Nucleus accumbens (tissue), 56 donors: ENCODE data around the gene PAK4.

ENCODE experiments used
- DNase-seq, 56 donors: peaks; one replicate each; lab custom pipeline; 2025; lab: John Stamatoyannopoulos, UW

The PAK4 gene

DNA sequence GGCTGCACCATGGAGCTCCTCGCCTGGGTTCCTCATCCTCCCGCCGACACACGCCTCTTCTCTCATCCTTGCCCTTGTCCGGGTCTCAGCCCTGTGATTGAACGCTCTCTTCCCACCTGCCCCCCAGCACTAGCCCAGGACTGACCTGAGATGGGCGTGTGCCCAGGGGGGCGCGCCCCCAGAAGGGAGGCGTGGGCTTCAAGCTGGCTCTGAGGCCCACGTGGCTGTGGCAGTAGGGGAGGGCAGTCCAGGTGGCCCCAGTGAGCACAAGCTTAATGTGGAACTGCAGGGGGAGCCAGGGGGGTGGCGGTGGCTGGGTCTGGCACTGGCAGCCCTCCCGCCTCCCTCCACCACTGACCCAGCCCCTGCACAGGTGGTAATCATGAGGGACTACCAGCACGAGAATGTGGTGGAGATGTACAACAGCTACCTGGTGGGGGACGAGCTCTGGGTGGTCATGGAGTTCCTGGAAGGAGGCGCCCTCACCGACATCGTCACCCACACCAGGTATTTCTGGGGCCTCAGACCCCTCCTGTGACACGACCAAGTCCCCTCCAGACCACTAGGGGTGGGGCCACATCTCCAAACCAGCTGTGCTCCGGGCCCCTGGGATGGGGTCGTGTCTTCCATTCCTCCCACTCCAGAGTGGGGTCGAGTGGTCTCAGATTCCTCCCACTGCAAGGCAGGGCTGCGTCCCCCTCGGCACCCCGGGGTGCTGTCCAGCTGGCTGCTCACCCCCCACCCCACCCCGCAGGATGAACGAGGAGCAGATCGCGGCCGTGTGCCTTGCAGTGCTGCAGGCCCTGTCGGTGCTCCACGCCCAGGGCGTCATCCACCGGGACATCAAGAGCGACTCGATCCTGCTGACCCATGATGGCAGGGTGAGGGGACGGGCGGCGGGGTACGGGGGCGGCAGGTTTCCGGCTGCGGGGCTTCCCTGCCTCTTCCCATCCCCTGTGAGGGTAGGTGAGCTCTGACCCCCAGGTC, 49.3 kb downstream of the PAK4 start:
- DNase-seq = no peak

GRCh38 chr19:39175564-39175963, 50.0 kb downstream of the PAK4 start:
- no peak for DNase-seq

- DNase-seq = peak in 1 of 56 donors; percentile 3
Observed at GRCh38 chr19:39177110-39177699, 51.6 kb downstream of the PAK4 start.

- DNase-seq = no peak
Observed at GRCh38 chr19:39177736-39178135, 52.1 kb downstream of the PAK4 start.

- no peak for DNase-seq
Observed at GRCh38 chr19:39178296-39179006, 52.9 kb downstream of the PAK4 start.

DNA sequence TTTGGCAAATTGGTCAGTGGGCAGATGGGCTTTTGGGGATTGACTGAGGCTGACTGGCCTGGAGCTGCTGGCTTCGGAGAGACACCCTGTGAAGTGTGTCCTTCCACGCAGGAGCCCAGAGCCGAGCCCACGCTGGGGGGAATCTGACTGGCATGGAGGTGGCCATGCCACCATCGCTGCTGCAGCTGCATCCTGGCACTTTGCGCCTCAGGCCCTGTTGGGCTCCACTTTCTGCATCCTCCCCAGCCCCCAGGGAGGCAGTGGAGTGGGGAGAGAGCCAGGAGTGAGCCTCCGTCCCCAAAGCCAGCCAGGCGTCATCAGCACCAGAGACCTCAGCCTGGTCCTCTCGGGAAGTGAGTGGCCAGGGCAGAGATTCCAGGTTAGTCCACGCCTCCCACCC, 54.2 kb downstream of the PAK4 start:
- no peak for DNase-seq

- no peak for DNase-seq
Observed at GRCh38 chr19:39180749-39181148, 55.2 kb downstream of the PAK4 start.

- no peak for DNase-seq
Observed at GRCh38 chr19:39181500-39182173, 56.1 kb downstream of the PAK4 start.

DNA sequence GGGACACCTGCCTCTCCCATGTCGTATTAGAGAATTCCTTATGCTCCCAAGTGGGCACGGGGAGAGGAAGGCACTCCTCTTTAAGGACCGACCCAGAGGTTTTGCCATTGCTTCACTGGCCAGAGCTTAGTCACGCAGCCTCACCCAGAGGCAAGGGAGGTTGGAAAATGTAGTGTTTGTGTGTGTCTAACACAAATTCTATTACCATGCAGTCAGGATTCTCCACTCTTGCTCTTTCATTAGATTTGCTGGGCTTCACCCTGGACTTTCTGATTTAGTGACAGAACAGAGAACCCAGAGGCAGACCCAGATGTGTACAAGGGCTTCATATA, 56.6 kb downstream of the PAK4 start:
- no peak for DNase-seq

DNA sequence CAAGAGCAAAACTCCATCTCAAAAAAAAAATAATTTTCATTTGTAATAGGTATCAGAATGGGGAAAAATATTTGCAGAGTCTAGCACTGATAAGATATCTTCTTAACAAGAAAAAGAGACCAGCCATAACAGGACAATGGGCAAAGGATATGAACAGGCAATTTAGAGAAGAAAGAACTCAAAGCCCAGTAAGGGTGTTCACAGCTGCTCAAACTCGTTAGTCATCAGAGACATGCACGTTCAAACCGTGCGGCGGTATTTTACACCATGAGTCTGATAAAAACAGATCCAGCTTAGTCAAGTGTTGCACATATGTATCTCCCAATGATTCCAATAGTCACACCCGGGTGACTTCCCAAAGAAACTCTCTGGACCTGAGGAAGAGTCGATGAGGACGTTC, 57.5 kb downstream of the PAK4 start:
- DNase-seq = no peak

GRCh38 chr19:39186391-39186790, 60.8 kb downstream of the PAK4 start:
- DNase-seq = no peak

- DNase-seq = no peak
Observed at GRCh38 chr19:39187552-39187943, 62.0 kb downstream of the PAK4 start.

DNA sequence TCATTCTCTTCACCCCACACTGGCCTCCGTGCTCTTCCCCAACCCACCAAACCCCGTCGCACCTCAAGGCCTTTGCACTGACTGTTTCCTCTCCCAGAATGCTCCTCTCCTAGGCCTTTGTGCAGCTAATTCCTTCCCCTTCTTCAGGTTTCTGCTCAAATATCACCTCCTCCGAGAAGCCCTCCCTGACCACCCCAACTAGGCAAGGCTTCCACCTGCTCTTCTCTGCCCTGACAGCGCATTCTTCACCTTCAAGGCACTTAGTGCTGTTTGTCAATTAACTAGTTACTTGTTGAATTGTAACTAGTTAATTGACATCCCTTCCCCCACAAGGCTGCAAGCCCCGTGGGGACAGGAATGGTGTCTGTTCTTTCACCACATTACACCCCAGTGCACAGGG, 63.4 kb downstream of the PAK4 start:
- DNase-seq = no peak

DNA sequence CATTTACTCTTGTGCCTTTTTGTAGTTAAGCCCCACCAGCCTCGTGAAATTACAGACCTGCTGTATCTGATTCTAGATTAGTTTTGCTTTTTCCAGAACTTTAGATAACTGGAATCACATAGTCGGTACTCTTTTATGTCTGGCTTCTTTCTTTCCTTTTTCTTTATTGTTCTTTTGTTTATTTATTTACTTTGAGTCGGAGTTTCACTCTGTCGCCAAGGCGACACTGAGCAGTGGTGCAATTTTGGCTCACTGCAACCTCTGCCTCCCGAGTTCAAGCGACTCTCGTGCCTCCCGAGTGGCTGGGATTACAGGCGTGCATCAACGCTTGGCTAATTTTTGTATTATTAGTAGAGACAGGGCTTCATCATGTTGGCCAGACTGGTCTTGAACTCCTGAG, 65.2 kb downstream of the PAK4 start:
- DNase-seq = no peak

- DNase-seq = no peak
Observed at GRCh38 chr19:39192846-39193245, 67.3 kb downstream of the PAK4 start.

DNA sequence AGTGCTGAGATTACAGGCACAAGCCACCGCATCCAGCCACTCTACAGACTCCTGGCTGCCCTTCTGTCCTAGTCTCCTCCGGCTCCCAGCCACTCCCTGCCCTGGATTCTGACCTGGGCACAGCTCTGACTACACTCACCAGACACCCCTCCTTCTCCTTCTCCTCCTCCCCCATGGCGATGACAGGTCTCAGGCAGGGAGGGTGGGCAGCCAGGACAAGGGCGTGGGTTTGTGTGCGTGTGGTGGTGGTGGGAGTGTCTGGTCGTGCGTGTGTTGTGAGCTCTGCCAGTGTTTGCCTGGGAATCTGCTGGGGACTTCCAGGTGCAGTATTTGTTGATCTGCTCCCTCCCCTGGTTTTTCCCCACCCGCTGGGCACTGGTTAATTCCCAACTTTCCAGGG, 68.2 kb downstream of the PAK4 start:
- DNase-seq = no peak

GRCh38 chr19:39194832-39195542, 69.4 kb downstream of the PAK4 start:
- no peak for DNase-seq

DNA sequence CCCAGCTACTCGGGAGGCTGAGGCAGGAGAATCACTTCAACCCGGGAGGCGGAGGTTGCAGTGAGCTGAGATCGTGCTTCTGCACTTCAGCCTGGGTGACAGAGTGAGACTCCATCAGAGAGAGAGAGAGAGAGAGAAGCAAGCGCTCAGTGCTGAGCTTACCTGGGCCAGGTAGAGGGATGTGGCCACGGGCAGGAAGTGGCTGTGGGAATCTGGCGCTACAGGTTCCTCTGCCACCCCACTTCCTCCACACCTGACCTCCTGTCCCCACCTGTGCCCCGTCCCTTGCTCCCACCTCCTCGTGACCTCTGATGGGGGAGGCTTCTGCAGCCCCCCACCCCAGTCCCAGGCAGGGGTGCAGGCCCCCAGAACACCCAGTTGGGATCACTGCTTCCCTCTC, 70.2 kb downstream of the PAK4 start:
- no peak for DNase-seq

- no peak for DNase-seq
Observed at GRCh38 chr19:39196320-39196719, 70.7 kb downstream of the PAK4 start.

DNA sequence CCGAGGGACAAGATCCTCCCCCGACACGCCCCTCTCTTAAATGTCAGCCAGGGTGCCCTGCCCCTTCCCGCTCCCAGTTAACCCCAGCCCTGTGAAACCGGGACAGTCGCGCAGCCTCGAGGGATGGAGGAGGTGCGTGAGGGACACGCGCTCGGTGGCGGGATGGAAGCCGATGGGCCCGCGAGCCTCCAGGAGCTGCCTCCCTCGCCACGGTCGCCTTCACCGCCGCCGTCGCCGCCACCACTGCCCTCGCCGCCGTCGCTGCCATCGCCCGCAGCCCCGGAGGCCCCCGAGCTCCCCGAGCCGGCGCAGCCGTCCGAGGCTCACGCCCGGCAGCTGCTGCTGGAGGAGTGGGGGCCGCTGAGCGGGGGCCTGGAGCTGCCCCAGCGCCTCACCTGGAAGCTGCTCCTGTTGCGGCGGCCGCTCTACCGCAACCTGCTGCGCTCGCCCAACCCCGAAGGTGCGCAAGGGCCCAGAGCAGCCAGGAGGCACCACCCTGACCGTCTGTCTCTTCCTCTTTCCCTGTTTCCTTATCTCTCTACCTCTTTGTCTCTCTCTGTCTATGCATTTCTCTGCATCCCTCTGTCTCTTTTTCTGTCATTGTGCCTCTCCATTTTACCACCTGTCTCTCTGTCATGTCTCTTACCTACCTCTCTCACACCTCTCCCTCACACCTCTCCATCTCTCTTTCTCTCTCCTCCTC, 71.4 kb downstream of the PAK4 start, which contains the start of gene NCCRP1:
NCCRP1 (plus strand) TSS at position 105 of the 703 bp plus-strand sequence; CDS start at position 124, 19 bp downstream.
- no peak for DNase-seq
